Smooth muscle cell (in vitro differentiated cells): ENCODE measurements around the gene ICAM5. TPM values are rescaled to one million over a fixed set of nuclear protein-coding genes. Genes with fewer than 3 reads are reported as not detected.

Experiments
- DNase-seq: peaks from one replicate; lab custom pipeline; 2025; ENCODE audit not compliant: unreplicated experiment; lab: John Stamatoyannopoulos, UW
- H2AFZ ChIP-seq: fragments of 200-600 bp; sonication (generic); 2 replicates; pipeline ENCODE4 v1.6.0; 2016; ENCODE audit warnings: antibody characterized with exemption, low read depth, mild to moderate bottlenecking
- H3F3A ChIP-seq: fragments of 200-600 bp; sonication (generic); 2 replicates; pipeline ENCODE4 v1.6.0; 2017; ENCODE audit warnings: antibody characterized with exemption, low read depth
- H3K27ac ChIP-seq: fragments of 200-600 bp; sonication (generic); 2 replicates; pipeline ENCODE4 v1.5.1; 2016; ENCODE audit warnings: low read depth, mild to moderate bottlenecking
- H3K27me3 ChIP-seq: fragments of 200-600 bp; sonication (generic); 2 replicates; pipeline ENCODE4 v1.6.1; 2016; ENCODE audit warnings: low read depth, mild to moderate bottlenecking
- H3K36me3 ChIP-seq: fragments of 200-600 bp; sonication (generic); 2 replicates; pipeline ENCODE4 v1.5.1; 2016; ENCODE audit warnings: low read depth
- H3K4me1 ChIP-seq: fragments of 200-600 bp; sonication (generic); 2 replicates; pipeline ENCODE4 v1.5.1; 2016; ENCODE audit warnings: low read depth
- H3K4me2 ChIP-seq: fragments of 200-600 bp; sonication (generic); 2 replicates; pipeline ENCODE4 v1.6.0; 2016; ENCODE audit warnings: mild to moderate bottlenecking
- H3K4me3 ChIP-seq: fragments of 200-600 bp; sonication (generic); 2 replicates; pipeline ENCODE4 v1.5.1; 2016; ENCODE audit warnings: mild to moderate bottlenecking
- H3K79me2 ChIP-seq: fragments of 200-600 bp; sonication (generic); 2 replicates; pipeline ENCODE4 v1.6.0; 2016; ENCODE audit warnings: low read depth, mild to moderate bottlenecking
- H3K9ac ChIP-seq: fragments of 200-600 bp; sonication (generic); 2 replicates; pipeline ENCODE4 v1.6.0; 2016; ENCODE audit warnings: low read depth
- H3K9me3 ChIP-seq: fragments of 200-600 bp; sonication (generic); replicated peaks from 2 replicates; pipeline ENCODE4 v1.5.1; 2016; ENCODE audit warnings: low read depth
- H4K20me1 ChIP-seq: fragments of 200-600 bp; sonication (generic); 2 replicates; pipeline ENCODE4 v1.6.0; 2016; ENCODE audit warnings: low read depth
- CTCF ChIP-seq: fragments of 200-600 bp; sonication (generic); IDR thresholded peaks from 2 replicates; pipeline ENCODE4 v1.5.1; 2017; ENCODE audit warnings: borderline replicate concordance, mild to moderate bottlenecking, antibody characterized with exemption; ENCODE audit not compliant: insufficient read depth, poor library complexity, severe bottlenecking
- WGBS: methylation state at CpG from one replicate; pipeline ENCODE4 v1.1.7; 2016; ENCODE audit warnings: low lambda C conversion rate; 5-methylcytosine and 5-hydroxymethylcytosine counted together
- polyA plus RNA-seq: library from polyadenylated mRNA; unstranded; fragments of >200 nt; fragmentation: Nextera tagmentation; extraction: Ambion mirVana; gene quantifications from 2 replicates; pipeline ENCODE4 v1.2.1, GENCODE V29; 2016
- total RNA-seq: library from RNA; depleted of rRNA; stranded (reverse); fragments of >200 nt; gene quantifications from 2 replicates; pipeline ENCODE4 v1.2.3, GENCODE V29; 2014

ICAM5 gene
- total and polyA plus RNA-seq, 2 experiments from 2014 or later: 4.0 to 4.4 TPM

GRCh38 chr19:10246511-10246910 lies 43.2 kb upstream of the ICAM5 start:
- Histone ChIP-seq H3K79me2 (no peaks in the 10 kb centered on the region), H3K4me2 (no peak overlapping the region), H3K4me1 (no peaks in the 10 kb centered on the region), H3F3A (no peaks in the 10 kb centered on the region), H4K20me1 (no peaks in the 10 kb centered on the region), H3K4me3 (no peak overlapping the region), H2AFZ (no peak overlapping the region), H3K36me3 (no peaks in the 10 kb centered on the region), H3K9ac (no peak overlapping the region), H3K27ac (no peak overlapping the region), H3K9me3 (no peaks in the 10 kb centered on the region), H3K27me3 (no peaks in the 10 kb centered on the region)
- DNase-seq: no peak
- 95% methylated on average over 6 of the region's 6 CpGs for WGBS
- no peak for TF ChIP-seq CTCF

DNA sequence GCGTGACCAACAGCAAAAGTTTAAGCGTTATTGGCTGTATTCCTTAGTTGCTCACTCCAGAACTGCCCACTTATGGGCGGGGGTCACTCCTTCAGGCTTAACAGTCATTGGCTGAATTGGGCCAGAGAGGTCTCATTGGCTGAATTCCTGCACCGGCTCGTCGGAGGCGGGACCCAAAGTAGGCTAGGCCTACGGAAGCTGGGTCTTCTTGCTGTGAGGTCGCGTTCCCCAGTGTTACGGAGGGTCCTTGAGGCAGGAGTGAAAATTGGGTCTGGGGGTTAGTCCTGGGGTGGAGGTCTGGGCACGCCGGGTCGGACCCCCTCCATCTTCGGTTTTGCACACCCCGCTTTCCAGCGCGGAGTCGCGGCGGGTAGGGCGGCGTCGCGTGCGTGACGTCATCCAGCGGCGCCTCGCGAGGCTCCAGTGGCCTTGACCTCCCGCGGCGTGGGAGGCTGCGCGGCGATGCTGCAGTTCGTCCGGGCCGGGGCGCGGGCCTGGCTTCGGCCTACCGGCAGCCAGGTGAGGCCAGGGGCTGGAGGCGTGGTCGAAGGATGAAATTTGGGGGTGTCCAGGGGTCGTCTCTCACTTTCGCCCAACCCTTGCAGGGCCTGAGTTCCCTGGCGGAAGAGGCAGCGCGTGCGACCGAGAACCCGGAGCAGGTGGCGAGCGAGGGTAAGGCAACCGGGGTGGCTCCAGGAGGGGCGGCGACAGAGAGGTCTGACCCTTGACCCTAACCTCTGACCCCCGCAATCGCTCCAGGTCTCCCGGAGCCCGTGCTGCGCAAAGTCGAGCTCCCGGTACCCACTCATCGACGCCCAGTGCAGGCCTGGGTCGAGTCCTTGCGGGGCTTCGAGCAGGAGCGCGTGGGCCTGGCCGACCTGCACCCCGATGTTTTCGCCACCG lies 37.7 kb upstream of the ICAM5 start, which contains the start of gene MRPL4:
Gene MRPL4 (plus strand): TSS at position 423 of the 903 bp plus-strand sequence. CDS start 40 bp downstream, at position 463.
- Histone ChIP-seq H3K4me1 (peaks cover 7% of the 10 kb centered on the region), H3K9ac (peak within 1 kb of the TSS; percentile 82), H3K79me2 (peaks cover 10% of the 10 kb centered on the region), H2AFZ (peak within 1 kb of the TSS; percentile 92), H3F3A (no peaks in the 10 kb centered on the region), H3K36me3 (no peaks in the 10 kb centered on the region), H3K27ac (no peak within 1 kb of the TSS), H3K27me3 (no peaks in the 10 kb centered on the region), H4K20me1 (no peaks in the 10 kb centered on the region), H3K9me3 (no peaks in the 10 kb centered on the region), H3K4me2 (peak within 1 kb of the TSS; percentile 93), H3K4me3 (peak within 1 kb of the TSS; percentile 87)
- under 1% methylated on average over 72 of the region's 77 CpGs for WGBS
- TF ChIP-seq CTCF: no peak
- DNase-seq: peak; percentile 99

- DNase-seq: no peak
- H3K4me1 ChIP-seq: peaks cover 7% of the 10 kb centered on the region
- peak overlapping the region; percentile 93 for H3K4me2 ChIP-seq
- no peaks in the 10 kb centered on the region for H3K36me3 ChIP-seq
- H3K27ac ChIP-seq: no peak overlapping the region
- no peaks in the 10 kb centered on the region for H3K9me3 ChIP-seq
- H3K79me2 ChIP-seq: peaks cover 10% of the 10 kb centered on the region
- H2AFZ ChIP-seq: peak overlapping the region; percentile 92
- H3K9ac ChIP-seq: peak overlapping the region; percentile 82
- H3K4me3 ChIP-seq: peak overlapping the region; percentile 87
- 32% methylated on average over 8 of the region's 8 CpGs for WGBS
- H3F3A ChIP-seq: no peaks in the 10 kb centered on the region
- H3K27me3 ChIP-seq: no peaks in the 10 kb centered on the region
- H4K20me1 ChIP-seq: no peaks in the 10 kb centered on the region
- TF ChIP-seq CTCF: no peak
These were observed 37.0 kb upstream of the ICAM5 start for GRCh38 chr19:10252707-10253106.
